NCI-H526 treated with DMSO at 0.1 percent for 48 hours (cell line): ENCODE measurements around the gene EIF4E1B.

Experiments
- DNase-seq: peaks from one replicate; lab custom pipeline; 2025; lab: John Stamatoyannopoulos, UW

EIF4E1B gene

DNA sequence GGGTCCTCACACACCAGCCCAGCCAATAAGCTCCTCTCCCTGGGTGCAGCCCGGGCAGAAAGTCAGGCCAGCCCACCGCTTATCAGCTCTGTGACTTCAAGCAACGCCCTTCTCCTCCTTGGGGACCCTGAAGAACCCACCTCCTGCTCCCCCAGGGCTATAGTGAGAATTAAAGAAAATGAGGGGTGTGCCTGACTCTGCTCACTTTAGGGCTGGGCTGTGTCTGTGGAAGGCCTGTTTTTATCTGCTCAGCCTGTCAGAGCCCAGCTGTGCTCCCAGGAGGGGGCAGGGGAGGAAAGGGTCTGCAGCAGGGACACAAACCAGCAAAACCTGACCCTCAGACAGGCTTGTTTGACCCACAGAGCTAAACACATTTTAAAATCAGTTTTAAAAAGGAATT lies 24.4 kb upstream of the EIF4E1B start:
- DNase-seq: no peak

DNA sequence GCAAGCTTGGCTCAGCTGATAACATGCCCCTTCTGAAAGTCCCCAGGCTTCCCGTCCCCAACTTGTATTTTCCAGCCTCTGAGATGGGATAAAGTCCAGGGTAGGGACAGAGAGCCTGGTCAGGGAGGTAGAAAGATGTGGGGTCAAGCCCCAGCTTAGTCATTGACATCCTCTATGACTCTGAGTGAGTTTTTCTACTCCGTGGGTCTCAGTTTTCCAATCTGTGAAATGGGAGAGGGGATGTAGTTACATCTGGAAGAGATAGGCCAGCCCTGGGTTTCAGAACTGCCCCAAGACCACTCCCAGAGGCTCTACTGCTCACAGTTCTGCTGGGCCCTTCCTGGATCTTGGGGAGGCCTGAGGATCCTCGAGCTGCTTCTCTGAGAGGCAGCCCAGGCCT lies 23.6 kb upstream of the EIF4E1B start:
- DNase-seq: no peak

DNA sequence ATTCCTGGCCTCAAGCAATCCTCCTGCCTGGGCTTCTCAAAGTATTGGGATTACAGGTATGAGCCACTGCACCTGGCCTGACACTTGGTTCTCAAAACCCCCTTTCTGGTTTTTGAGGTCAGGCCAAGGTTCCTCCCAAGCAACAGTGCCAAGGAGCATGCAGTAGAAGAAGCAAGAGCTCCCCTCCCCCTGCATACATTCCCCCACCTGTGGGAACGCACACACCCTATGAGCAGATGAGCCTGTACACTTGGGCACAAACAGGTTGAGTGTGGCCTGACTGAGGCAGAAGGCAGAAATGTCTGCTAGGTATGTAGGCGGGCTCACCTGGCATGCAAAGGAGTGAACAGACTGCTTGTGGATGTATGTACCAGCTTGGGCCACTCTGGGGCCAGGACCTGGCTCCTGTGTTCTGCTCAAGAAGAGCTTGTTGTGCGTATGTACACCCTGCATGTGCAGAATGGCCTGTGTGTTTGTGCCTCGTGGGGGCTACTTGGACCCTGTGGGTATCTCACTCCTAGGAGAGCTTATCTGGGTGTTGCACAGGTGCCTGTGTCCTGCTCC lies 22.3 kb upstream of the EIF4E1B start:
- DNase-seq: no peak

DNA sequence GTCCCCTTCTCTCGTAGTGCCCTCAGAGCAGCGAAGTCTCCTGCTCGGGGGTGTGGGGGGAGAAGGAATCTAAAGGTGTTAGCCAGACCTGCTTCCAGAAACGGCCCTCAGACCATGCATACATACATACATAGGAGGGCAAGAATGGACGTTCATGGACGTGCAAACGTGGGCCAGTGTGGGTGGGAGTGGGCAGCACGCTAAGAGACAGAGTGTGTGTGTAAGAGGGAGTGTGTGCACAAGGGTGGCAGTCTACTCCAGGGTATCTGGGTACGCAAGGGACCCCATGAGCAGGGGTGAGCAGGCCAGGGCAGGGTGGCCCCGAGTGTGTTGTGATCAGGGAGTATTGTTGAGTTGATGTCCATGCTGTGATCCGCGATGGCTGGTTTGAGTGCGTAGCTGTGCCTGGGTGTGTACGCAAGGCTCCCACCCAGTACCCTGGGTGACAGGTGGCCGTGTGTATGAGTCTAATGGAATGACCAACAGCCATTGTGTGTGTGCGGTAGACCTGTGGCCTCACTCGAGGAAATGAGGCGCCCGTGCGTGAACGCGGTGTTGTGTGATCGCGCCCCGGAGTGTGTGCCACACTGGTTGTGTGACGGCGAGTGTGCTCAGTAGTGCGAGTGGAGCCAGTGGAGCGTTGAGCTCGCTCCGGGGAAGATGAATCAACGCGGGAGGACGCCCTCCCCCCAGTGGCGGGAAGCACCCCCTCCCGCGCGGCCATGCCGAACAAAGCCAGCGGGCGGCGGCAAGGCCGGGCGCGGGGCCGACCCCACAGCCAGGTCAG lies 21.3 kb upstream of the EIF4E1B start:
- peak; percentile 24 for DNase-seq

DNA sequence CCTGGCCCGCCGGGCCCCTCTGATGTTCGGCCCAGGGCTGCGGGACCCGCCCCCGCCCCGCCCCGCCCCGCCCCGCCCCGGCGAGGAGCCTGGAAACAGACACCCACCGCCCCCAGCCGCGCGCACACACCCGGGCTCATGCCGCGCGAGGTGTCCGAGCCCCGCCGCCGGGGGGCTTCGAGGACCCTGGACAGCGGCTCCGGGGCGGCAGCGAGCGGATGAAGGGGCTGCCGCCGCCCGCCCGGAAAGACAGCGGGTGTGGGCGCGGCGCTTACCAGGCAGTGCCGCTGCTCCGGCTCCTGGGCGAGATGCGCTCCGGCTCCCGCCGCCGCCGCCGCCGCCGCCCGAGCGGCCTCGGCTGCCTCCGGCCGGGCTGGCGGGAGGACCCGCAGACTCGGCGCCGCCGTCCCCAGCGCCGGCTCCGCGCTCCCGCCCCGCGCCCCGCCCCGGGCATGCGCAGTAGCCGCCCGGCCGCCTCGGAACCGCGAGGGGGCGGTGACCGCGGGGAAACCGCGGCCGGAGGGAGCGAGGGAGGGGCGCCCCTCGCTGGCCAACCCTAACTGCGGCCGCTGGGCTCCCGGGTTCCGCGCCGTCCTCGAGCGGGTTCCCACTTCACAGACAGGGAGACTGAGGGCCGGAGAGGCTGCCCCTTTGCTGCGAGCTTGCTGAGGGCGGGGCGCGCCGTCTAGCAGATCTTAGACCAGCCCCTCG lies 20.6 kb upstream of the EIF4E1B start, which contains the start of gene GPRIN1:
GPRIN1 (minus strand) TSS at position 433 of the 711 bp plus-strand sequence. CDS start 10,322 bp downstream, outside the sequence.
- peak; percentile 14 for DNase-seq

GRCh38 chr5:176610435-176610773 lies 20.1 kb upstream of the EIF4E1B start:
- DNase-seq: no peak

DNA sequence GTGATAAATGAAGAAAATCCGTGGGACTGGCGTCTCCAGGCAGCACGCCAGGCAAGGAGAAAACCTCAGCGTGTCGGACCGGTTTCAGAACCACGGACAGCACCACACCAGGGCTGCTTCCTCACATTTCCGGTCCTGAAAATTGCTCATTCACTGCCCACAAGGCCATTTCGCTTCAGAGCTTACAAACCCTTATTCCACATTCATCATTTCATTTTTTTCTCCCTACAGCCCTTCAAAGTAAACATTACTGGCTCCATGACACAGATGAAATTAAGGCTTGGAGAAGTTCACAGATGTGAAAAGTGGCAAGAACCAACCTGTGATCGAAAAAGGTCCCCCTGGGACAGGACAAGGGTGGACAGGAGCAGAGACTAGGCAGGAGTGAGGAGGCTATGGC lies 19.0 kb upstream of the EIF4E1B start:
- DNase-seq: no peak

DNA sequence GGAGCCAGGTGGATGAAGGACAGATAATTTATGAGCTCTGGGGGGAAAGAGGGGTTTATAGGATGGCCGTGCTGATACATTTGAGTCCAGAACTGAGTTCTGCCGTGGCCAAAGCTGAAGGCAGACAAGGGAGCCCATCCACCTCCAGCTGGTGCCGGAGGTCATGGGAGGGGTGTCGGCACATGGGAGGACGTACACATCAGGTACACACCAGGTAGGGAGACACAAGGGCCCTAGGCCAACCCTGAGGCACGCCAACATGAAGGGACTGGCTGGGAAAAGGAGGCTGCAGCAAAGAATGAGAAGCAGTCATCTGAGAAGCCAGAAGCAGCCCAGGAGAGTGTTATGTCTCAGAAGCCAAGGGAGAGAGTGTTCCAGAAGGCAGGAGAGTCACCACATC lies 18.5 kb upstream of the EIF4E1B start:
- DNase-seq: no peak

DNA sequence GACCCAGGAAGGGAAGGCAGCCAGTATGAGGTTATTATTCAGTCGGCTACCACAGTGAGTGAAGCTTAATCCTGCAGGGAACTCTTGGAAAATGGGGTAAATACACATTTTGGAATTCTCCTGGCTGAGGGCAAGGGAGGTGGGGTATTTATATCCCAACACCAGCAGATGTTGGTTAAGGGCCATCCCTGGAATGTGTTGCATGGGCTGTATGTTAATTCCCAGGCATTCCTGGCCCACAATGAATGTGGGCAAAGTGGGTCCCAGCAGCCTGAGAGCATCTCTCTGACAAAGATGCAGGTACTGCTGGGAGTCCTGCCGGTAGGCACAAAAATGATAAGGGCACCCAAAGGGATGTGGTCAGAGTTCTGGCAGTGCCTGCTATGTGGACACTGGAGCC lies 17.6 kb upstream of the EIF4E1B start:
- DNase-seq: no peak

DNA sequence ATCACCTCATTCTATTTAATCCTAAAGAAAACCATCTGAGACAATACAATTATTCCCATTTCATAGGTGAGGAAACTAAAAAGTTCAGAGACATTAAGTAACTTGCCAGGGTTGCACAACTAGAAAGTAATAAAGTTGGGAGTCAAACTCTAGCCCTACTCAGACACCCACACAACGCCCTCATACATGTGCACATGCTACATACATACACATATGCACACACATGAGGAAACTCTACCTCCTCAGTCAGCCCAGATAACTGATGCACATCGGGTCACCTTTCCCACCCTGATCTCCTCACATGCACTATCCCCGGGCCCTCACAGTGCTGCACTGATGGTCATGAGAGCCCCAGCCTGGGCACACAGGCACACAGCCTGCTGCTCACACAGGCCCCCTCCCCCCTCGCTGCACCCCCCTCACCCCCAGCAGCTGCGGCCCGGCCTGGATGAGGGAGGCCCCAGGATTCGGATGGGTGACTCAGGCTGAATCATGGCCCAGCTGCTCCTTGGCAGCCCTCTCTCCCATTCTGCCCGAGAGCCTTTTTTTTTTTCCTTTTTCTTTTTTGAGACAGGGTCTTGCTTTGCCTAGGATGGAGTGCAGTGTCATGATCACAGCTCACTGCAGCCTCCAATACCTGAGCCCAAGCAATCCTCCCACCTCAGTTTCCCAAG lies 15.5 kb upstream of the EIF4E1B start:
- DNase-seq: no peak

- no peak for DNase-seq
Observed at GRCh38 chr5:176616511-176616910, 14.0 kb upstream of the EIF4E1B start.

DNA sequence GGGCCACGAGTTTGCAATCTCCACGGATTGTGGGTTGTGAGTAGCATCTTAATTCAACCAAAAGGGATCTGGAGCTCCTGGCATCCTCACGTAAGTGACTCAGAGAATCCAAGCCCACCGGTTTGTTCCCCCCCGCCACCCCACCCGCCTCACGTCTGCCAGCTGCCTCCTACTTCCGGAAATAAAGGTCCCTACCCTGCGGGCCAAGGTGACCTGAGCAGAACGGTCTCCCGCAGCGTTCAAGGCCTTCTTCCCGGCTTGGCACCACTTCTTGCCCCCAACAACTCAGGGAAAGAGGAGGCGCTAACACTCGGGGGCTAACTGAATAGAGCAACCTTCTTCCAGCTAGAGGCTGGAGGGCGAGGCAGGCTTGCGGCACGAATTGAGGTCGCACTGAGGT lies 11.7 kb upstream of the EIF4E1B start:
- no peak for DNase-seq

GRCh38 chr5:176619203-176619568 lies 11.3 kb upstream of the EIF4E1B start:
- DNase-seq: peak; percentile 67

GRCh38 chr5:176619569-176620332 lies 10.7 kb upstream of the EIF4E1B start:
- DNase-seq: no peak

GRCh38 chr5:176620333-176620981 lies 10.0 kb upstream of the EIF4E1B start:
- DNase-seq: no peak

DNA sequence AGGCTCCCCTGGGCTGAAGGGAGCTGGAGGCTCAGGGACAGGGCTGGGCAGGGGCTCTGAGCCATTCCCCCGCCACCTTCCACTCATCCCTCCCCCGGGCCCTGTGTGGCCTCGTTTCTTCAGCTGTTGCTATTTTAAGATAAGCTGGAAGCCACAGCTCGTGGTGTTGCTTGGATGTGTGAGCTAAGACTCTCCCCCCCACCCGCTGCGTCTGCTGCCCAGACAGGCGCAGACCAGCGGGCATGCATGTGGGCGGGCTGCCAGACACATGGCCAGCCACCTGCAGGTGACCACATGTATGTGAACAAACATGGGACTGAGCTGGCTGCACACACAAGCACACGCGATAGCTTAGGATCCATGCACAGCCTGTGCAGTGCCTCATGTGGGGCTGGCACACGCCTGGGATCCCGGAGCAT lies 8.8 kb upstream of the EIF4E1B start:
- no peak for DNase-seq

- DNase-seq: no peak
Observed at GRCh38 chr5:176624142-176624541, 6.3 kb upstream of the EIF4E1B start.

- peak; percentile 77 for DNase-seq
Observed at GRCh38 chr5:176624938-176625337, 5.5 kb upstream of the EIF4E1B start.

DNA sequence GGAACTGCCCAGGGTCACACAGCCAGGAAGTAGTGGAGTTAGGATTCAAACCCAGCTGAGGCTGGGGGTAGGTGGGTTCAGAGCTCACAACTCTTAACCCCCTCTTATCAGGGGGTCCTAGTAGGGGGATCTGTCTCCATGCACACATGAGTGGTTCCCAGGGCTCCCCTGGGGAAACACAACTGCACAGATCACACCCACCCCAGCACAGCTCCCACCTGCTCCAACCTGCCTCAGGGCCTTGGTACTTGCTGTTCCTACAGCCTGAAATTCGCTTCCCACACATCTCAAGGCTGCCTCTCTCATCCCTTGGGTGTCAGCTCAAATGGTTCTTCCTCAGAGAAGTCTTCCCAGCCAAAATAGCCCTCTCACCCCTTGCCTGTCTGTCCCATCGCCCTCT lies 5.0 kb upstream of the EIF4E1B start:
- DNase-seq: no peak

GRCh38 chr5:176625966-176626875 lies 4.3 kb upstream of the EIF4E1B start:
- no peak for DNase-seq
